ENCODE results near the gene ANXA2.
A peak's percentile ranks its signal among the peaks of the same experiment; 100 is the strongest.

Gene ANXA2

DNA sequence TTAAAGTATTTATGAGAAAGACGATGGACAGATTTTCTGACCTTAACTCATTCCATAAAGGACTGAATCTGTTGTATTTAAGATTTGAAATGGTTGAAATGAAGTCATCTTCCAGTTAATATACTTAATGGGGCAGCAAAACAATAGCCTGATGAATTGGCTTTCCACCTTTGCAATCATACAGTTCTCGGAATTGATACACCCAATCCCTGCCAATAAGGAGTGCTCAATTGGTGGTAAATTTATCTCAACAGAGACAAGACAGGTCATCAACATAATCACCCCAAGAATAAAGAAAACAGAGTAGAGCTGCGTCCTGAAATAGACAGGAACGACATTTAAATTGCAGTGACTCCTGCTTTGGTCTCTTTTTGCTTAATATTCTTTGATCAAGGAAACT, 11.2 kb downstream of the ANXA2 start:
- DNase-seq = no peak

GRCh38 chr15:60385620-60386552, 11.9 kb downstream of the ANXA2 start:
- no peak for DNase-seq

GRCh38 chr15:60384526-60385126, 13.2 kb downstream of the ANXA2 start:
- no peak for DNase-seq

DNA sequence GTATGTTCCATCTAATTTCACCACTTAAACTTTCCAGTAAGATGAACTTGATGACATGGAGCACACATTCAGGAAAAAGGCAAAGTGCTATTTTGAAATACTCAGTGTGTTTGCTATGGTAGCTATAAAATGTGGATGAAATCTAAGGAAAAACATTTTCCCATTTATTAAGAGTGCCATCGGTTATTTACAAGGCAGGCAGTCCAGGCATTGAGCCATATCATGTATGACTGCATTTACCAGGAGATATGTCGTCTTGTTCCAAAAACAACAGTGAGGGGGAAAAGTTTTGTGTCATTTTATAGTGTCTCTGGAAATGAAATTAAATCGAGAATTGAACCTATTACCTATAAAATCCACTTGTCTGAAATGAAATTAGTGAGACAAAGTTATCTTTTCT, 13.7 kb downstream of the ANXA2 start:
- DNase-seq = no peak

DNA sequence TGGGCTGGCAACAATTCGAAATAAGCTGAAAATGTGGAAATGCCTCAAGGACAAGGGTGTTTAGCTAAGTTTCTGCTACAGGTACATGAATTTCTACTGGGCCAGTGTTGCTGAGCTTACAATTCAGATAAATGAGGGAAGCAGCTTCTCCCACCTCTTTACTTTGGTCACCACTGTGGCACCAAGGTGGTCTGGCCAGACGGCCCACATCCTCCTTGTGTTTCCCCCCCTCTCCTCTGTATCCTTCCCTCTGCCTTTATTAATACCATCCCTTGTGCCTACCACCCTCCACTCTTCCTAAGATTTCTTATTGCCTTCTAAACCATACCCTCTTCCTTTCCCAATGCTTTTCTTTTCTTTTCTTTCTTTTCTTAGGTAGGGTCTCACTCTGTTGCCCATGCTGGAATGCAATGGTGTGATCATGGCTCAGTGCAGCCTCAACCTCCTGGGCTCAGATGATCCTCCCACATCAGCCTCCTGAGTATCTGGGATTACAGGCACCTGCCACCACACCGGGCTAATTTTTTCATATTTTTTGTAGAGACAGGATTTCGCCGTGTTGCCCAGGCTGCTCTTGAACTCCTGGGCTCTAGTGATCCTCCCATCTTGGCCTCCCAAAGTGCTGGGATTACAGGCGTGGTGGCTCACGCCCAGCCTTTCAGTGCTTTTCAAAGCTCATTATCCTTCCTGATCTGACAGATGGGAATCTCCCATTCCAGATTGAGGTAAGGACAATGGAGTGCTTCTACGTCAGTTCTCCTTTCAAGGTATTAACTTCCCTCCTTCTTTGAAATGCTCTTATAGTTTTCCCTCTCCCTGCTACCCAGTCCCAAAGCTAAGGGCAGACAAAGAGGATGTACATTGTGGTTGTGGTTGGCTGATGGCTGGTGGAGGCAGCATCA, 14.8 kb downstream of the ANXA2 start:
- no peak for DNase-seq

- DNase-seq = no peak
Observed at GRCh38 chr15:60381148-60381788, 16.5 kb downstream of the ANXA2 start.

DNA sequence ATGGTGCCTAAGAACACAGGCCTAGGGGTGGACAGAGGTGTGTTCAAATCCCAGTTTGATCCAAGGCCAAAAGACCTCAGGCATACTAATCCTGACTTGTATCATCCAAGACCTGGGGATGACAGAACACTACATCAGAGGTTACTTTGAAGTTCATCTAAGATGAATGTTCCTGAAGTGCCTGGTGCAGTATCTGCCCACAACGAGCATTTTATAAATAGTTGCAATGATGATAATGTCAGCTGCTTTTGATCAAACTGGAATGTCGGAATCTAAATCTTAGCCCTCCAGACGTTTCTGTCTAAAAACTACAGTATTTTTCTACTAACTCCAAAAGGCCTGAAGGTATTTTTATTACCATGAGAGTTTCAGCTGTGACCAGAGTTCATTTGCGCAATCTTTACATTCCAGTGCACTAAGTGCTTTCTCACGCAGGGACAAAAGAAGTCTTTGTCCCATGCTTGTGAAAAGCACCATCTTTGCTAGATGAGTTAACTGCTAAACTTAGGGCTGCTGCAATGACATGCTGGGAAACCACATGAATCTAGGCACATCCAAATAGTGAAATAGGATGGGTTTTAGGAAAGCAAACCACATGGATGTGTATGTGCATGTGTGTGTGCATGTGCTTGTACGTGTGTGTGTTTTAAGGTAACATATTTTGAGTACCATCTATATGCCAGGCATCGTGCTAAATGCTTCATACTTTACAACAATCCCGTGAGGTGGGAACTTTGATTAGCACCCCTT, 18.1 kb downstream of the ANXA2 start:
- DNase-seq = no peak

DNA sequence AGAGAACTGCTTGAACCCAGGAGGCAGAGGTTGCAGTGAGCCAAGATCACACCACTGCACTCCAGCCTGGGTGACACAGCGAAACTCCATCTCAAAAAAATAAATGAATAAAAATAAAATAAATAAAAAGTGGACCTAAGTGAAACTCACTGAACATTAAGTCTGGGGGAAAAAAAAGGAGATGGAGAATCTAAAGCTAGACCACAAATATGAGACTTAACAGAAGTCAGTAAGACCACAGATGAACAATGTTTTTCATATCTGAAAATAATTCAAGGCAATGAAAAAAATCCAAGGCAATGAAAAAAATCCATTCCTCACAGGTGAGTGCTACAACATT, 18.6 kb downstream of the ANXA2 start:
- DNase-seq = no peak

- DNase-seq = no peak
Observed at GRCh38 chr15:60376677-60377095, 21.1 kb downstream of the ANXA2 start.

- no peak for DNase-seq
Observed at GRCh38 chr15:60375306-60375705, 22.5 kb downstream of the ANXA2 start.

GRCh38 chr15:60374628-60375081, 23.1 kb downstream of the ANXA2 start:
- DNase-seq = no peak

DNA sequence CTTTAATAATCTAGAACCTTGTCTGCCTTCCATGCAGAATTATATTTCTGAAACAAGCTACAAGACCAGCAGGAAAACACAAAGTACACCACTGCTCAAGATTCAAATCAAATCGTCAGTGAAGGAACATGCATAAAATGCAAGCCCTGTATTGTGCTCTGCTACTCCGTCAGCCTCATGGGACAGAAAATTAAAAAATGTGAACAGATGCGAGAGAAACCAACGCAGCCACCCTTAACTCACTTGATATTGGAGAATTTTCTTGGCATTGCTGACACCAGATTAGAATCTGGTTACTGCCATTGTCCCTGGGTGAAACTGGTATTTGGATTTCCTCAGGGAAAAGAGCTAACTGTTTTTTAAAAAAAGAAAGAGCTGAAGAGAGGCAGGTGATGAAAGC, 23.6 kb downstream of the ANXA2 start:
- DNase-seq = no peak

GRCh38 chr15:60373745-60374144, 24.0 kb downstream of the ANXA2 start:
- no peak for DNase-seq

DNA sequence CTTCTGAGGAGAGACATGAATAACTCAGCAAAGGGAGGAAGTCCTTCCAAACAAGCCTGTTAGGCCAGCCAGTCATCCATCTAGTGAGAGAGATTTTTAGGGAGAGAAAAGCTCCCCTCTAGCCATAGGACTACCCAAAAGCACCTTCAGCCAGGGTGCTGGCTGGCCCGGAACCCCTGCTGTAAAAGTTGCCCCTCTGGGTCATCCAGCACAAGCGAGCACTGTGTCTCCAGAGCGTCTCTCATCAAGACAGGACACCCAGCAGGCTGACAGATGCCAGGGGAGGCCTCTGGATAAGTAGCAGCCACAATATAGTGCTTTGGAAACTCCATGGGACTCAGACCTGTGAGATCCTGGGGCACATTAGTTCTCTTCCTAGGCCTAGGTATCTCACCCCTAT, 24.5 kb downstream of the ANXA2 start:
- DNase-seq = no peak

DNA sequence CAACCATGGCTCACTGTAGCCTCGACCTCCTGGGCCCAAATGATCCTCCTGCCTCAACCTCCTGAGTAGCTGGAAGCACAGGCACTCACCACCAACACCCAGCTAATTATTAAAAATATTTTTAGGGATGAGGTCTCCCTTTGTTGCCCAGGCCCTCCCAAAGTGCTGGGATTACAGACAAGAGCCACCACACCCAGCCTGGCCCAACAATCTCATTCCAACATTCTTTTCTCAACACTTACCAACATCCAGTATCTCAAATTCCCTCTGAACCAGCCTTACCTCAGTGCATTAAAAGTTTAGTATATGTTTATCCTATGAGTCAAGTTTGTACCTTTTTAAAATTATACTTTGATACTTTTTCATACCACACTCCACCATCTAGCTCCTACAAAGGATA, 25.0 kb downstream of the ANXA2 start:
- DNase-seq = no peak

DNA sequence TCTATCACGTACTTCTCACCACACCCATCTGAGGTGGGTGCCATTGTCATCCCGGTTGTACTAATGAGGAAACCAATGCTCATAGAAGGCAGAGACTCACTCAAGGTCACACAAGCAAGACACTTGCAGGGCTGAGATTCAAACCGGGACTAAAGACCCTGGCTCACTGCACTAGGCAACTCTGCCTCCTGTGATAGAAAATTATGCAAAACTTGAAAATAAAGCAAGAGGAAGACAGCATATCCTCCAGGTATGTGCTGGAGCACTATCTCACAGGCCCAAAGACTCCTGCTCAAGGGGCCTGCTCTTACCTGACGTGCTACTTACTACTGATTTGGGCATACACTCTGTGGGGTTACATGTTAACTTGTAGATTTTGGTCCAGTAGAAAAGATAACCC, 25.6 kb downstream of the ANXA2 start:
- DNase-seq = no peak

DNA sequence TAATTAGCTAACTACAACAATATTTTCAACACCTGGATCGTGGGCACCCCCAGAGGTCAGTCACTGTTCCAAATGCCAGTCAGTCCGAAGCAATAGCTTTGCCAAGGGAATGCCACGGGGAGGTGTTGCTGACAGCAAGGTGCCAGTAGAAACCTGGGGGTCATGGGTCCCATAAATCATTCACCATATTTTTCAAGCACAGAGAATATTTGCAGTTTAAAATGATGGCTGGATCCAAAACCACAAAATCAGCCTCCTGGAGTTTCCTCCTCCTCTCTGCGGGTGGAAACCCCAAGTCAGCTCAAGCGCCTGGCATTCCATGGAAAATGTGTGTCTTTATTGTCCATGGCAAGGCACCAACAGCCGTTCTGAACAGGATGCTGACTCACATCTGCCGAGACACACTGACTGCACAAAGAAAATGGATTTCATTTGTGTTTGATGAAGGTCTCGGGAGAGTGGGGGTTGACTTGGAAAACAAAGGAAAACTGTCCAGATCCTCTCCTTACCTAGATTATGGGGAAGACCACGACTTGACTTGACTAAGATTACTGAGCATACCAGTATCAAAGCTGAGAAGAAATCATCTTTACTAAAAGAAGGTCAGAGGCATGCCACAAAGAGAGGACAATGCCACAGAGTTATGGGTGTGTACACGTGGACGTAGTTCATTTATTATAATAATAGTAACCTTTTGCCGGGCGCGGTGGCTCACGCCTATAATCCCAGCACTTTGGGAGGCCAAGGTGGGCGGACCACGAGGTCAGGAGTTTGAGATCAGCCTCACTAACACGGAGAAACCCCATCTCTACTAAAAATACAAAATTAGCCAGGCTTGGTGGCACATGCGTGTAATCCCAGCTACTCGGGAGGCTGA, 26.4 kb downstream of the ANXA2 start:
- peak; percentile 34 for DNase-seq

DNA sequence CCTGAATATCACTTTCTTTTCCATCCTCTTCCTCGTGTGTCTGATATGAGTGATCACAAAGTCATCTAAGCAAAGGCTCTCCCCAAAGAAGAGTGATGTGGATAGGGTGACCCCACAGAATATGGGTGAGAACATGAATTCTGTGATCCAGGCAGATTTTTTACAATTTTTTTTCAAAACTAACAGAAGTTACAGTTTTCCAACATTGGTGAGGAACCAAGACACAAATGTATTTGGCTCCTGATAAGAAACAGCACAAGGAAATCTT, 27.0 kb downstream of the ANXA2 start:
- DNase-seq = no peak

DNA sequence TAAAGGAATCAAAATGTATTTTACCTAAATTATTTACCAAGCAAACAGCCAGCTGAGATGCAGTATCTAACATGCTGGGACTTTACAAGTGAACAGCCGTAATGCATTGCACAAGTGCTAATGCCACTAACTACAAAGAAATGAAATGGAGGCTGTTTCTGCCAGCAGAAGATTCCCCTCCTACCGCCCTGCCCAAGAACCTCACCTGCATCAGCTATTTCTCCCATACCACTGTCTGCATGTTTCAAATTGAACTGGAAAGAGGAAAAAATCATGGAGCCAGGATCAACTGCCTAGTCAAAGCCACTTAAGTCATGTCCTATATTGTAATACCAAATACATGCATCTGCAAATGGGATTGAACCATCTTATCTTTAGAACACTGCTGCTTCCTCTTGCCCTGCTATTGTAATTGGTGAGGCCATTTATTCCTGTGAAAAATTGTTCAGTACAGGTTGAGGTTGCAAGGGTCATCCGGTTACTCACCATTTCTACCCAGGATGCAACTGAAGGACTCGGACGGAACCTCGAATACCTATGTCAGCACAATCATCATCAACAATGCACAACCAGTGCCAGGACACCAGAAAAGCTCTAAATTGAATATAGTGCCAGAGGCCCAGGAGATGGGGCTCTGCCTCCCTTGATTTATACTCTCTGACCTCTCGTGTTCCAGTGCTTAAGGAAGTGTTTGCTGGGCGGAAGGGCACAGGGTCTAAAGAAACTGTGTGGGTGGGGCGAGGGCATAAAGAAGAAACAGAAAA, 27.5 kb downstream of the ANXA2 start:
- peak; percentile 31 for DNase-seq

DNA sequence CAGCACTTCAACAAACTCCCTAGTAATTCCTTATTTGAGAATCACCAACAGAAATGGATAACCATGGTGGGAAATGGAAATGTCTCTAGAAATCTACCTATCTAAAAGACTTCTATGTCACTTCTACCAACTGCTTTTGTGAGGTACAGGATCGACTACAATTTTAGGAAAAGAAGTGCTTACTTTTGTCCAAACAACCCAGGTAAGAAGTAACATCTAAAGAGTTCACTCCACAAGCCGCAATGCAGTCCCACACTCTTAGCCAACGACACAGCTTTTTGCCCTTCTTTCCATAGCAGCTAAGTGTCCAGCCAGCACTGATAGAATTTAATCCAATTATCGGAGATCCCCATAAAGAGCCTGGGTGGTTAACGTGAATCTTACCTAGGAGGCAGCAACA, 28.1 kb downstream of the ANXA2 start:
- no peak for DNase-seq

- no peak for DNase-seq
Observed at GRCh38 chr15:60364612-60364924, 33.2 kb downstream of the ANXA2 start.
